Panc1 (cell line): ENCODE measurements around the gene XKR8. TPM values are rescaled to one million over a fixed set of nuclear protein-coding genes. Genes with fewer than 3 reads are reported as not detected.

Source experiments
- ATAC-seq: fragments of 200-7000 bp; cut with Tn5 transposase; 2 replicates; pipeline ENCODE4 v1.9.1; 2020; ENCODE audit warnings: mild to moderate bottlenecking, moderate library complexity
- BruUV-seq: library from RNA; stranded (reverse); fragments of 400-500 nt; replicated peaks from 2 replicates; lab custom pipeline; 2021; lab: Mats Ljungman, UMichigan
- CTCF ChIA-PET: fragments of 300-600 bp; sonication (Branson Sonifier 250); formaldehyde crosslinking; loops from one replicate; lab custom pipeline; 2022; ENCODE audit warnings: antibody characterized with exemption; lab: Charles Lee
- POLR2A ChIA-PET: fragments of 300-600 bp; sonication (Branson Sonifier 250); formaldehyde crosslinking; loops from one replicate; lab custom pipeline; 2022; ENCODE audit warnings: antibody characterized with exemption; lab: Charles Lee
- DNase-seq: peaks from one replicate; pipeline ENCODE4 v3.0.0-alpha.2; 2010; ENCODE audit warnings: low read depth, low spot score
- H3K27ac ChIP-seq: 2 replicates; pipeline ENCODE4 v1.5.1; 2011; ENCODE audit warnings: mild to moderate bottlenecking, low read length, inconsistent platforms
- H3K27me3 ChIP-seq: fragments of 200-500 bp; sonication (Bioruptor generic); 2 replicates; pipeline ENCODE4 v1.6.0; 2014; ENCODE audit warnings: low read length, inconsistent platforms; ENCODE audit not compliant: control insufficient read depth, insufficient read depth
- H3K36me3 ChIP-seq: fragments of 200-500 bp; sonication (Bioruptor generic); 2 replicates; pipeline ENCODE4 v1.5.1; 2014; ENCODE audit warnings: inconsistent platforms, mild to moderate bottlenecking, low read length, moderate library complexity; ENCODE audit not compliant: control insufficient read depth, insufficient read depth
- H3K4me1 ChIP-seq: 2 replicates; pipeline ENCODE4 v1.5.1; 2011; ENCODE audit warnings: inconsistent platforms, mild to moderate bottlenecking, low read length, moderate library complexity; ENCODE audit not compliant: control insufficient read depth, insufficient read depth
- H3K4me3 ChIP-seq, 2 experiments: 2 replicates each; pipeline ENCODE4 v1.5.1; 2011 to 2012; ENCODE audit warnings: low read depth in 2 of 2, low read length in 2 of 2, mild to moderate bottlenecking in 2 of 2, inconsistent platforms in 1 of 2, moderate library complexity in 1 of 2
- H3K9me3 ChIP-seq: fragments of 200-500 bp; sonication (Bioruptor generic); 2 replicates; pipeline ENCODE4 v1.5.1; 2014; ENCODE audit warnings: low read depth, mild to moderate bottlenecking, inconsistent platforms, low read length, moderate library complexity; ENCODE audit not compliant: control insufficient read depth, insufficient read depth
- CTCF ChIP-seq: fragments of 450-650 bp; IDR thresholded peaks from 2 replicates; pipeline ENCODE4 v1.5.1; 2017; ENCODE audit warnings: mild to moderate bottlenecking
- POLR2AphosphoS5 ChIP-seq: IDR thresholded peaks from 2 replicates; pipeline ENCODE4 v1.6.1; 2012; ENCODE audit warnings: mild to moderate bottlenecking, low read depth, low read length, moderate library complexity
- REST ChIP-seq, 2 experiments: IDR thresholded peaks; 2 replicates each; pipeline ENCODE4 v1.6.1; 2011 to 2012; ENCODE audit warnings: low read depth in 2 of 2, control low read depth in 1 of 2, low read length in 1 of 2, mild to moderate bottlenecking in 1 of 2, moderate library complexity in 1 of 2; ENCODE audit not compliant: insufficient read depth in 1 of 2
- SIN3A ChIP-seq: IDR thresholded peaks from 2 replicates; pipeline ENCODE4 v1.6.1; 2012; ENCODE audit warnings: low read depth, mild to moderate bottlenecking, low read length, moderate library complexity, borderline replicate concordance; ENCODE audit not compliant: insufficient read depth
- TCF7L2 ChIP-seq: IDR thresholded peaks from 2 replicates; pipeline ENCODE4 v1.6.1; 2011; ENCODE audit warnings: mild to moderate bottlenecking, low read depth, low read length, inconsistent platforms
- in situ Hi-C: cut with HindIII; loops from 2 replicates; pipeline ENCODE4 v1.10.0; 2016; ENCODE audit warnings: low sequenced_read_pairs, low pct_unique_long_range_greater_than_20kb
- intact Hi-C: fragments of 100-400 bp; cut with micrococcal nuclease; formaldehyde crosslinking; loops from one replicate; pipeline ENCODE4 v1.10.0; 2022; ENCODE audit not compliant: unreplicated experiment
- total RNA-seq: library from RNA; stranded (reverse); gene quantifications from one replicate; pipeline ENCODE4 v1.2.1, GENCODE V29; 2021; ENCODE audit not compliant: unreplicated experiment

The XKR8 gene
- total RNA-seq, 1 experiment from 2014 or later = 10.6 TPM

GRCh38 chr1:27928216-27928954 lies 31.4 kb upstream of the XKR8 start:
- ChIA-PET CTCF (interaction anchor here (0.7 kb wide), 1 partner anchor 87 kb away, joined by 5 read pairs; no protein-coding TSS in a partner anchor), POLR2A (no interaction called here)
- DNase-seq (no peak), ATAC-seq (no peak)
- Histone ChIP-seq H3K27ac (no peak overlapping the region), H3K36me3 (no peaks in the 10 kb centered on the region), H3K27me3 (no peaks in the 10 kb centered on the region), H3K9me3 (no peaks in the 10 kb centered on the region), H3K4me3 (no peak overlapping the region), H3K4me1 (no peaks in the 10 kb centered on the region)
- BruUV-seq = no TSS peak
- intact Hi-C loops = no loop called here
- no peak for TF ChIP-seq REST (IDR thresholded peaks at IDR 0.05; ENCODE audit: insufficient read depth in 1 of 2, low read depth in 2 of 2, low read length in 1 of 2)
- TF ChIP-seq TCF7L2 = no peak
- no peak for TF ChIP-seq CTCF
- TF ChIP-seq POLR2AphosphoS5 = no peak
- no peak for TF ChIP-seq SIN3A
- in situ Hi-C loops = no loop called here

- Histone ChIP-seq H3K27me3 (no peaks in the 10 kb centered on the region), H3K27ac (no peak overlapping the region), H3K4me3 (no peak overlapping the region), H3K9me3 (no peaks in the 10 kb centered on the region), H3K36me3 (no peaks in the 10 kb centered on the region), H3K4me1 (peaks cover 12% of the 10 kb centered on the region)
- no TSS peak for BruUV-seq
- in situ Hi-C loops = no loop called here
- ATAC-seq = no peak
- TF ChIP-seq CTCF (no peak), TCF7L2 (no peak), REST (IDR thresholded peaks at IDR 0.05; ENCODE audit: insufficient read depth in 1 of 2, low read depth in 2 of 2, low read length in 1 of 2) (no peak), SIN3A (no peak), POLR2AphosphoS5 (no peak)
- intact Hi-C loops = no loop called here
- ChIA-PET CTCF (no interaction called here), POLR2A (no interaction called here)
- DNase-seq = no peak
Measured at GRCh38 chr1:27931184-27931583, 28.6 kb upstream of the XKR8 start.
